Gastrocnemius medialis (tissue), 4 donors: ENCODE data around the gene TOM1. TPM values are rescaled to one million over a fixed set of nuclear protein-coding genes. Genes with fewer than 3 reads are reported as not detected.

Source experiments
- ATAC-seq, 2 donors: fragments of 150-250 bp; one replicate each; pipeline ENCODE4 v1.9.1; 2016
- DNase-seq, 2 donors: peaks; one replicate each; pipeline ENCODE4 v3.0.0-alpha.2; 2019
- H3K27ac ChIP-seq, 4 donors: fragments of 200-600 bp; sonication (generic); 1 replicate in 1 of 4; 2 replicates in 3 of 4; pipeline ENCODE4 v1.5.1; 2016 to 2018; ENCODE audit warnings: mild to moderate bottlenecking in 2 of 4, moderate library complexity in 1 of 4
- H3K27me3 ChIP-seq, 3 donors: fragments of 200-600 bp; sonication (generic) in 2 of 3; 1 replicate in 1 of 3; 2 replicates in 2 of 3; pipeline versions ENCODE4 v1.5.1 to v1.6.0; 2016 to 2019; ENCODE audit warnings: mild to moderate bottlenecking in 1 of 3, moderate library complexity in 1 of 3
- H3K36me3 ChIP-seq, 2 donors: fragments of 200-600 bp; sonication (generic) in 1 of 2; one replicate each; pipeline ENCODE4 v1.5.1; 2017 to 2018
- H3K4me1 ChIP-seq, 2 donors: fragments of 200-600 bp; sonication (generic) in 1 of 2; one replicate each; pipeline ENCODE4 v1.5.1; 2016 to 2017; ENCODE audit warnings: mild to moderate bottlenecking in 2 of 2
- H3K4me3 ChIP-seq, 4 donors: fragments of 200-600 bp; sonication (generic) in 3 of 4; 1 replicate in 1 of 4; 2 replicates in 3 of 4; pipeline ENCODE4 v1.5.1; 2016 to 2019; ENCODE audit warnings: mild to moderate bottlenecking in 2 of 4
- H3K9me3 ChIP-seq, 3 donors: fragments of 200-600 bp; sonication (generic) in 2 of 3; 1 replicate in 1 of 3; 2 replicates in 2 of 3; pipeline ENCODE4 v1.5.1; 2016 to 2019
- CTCF ChIP-seq, 5 experiments: fragments of 450-650 bp in 3 of 5; fragments of 200-600 bp in 2 of 5; sonication (generic) in 2 of 5; IDR thresholded peaks in 4 of 5; conservative IDR thresholded peaks in 1 of 5; 1 replicate in 4 of 5; 2 replicates in 1 of 5; pipeline ENCODE4 v1.5.1; 2016 to 2019; ENCODE audit warnings: antibody characterized with exemption in 5 of 5, mild to moderate bottlenecking in 3 of 5, moderate library complexity in 3 of 5
- POLR2A ChIP-seq, 2 donors: fragments of 450-650 bp; IDR thresholded peaks; one replicate each; pipeline ENCODE4 v1.6.1; 2017; ENCODE audit warnings: antibody characterized with exemption in 2 of 2, mild to moderate bottlenecking in 2 of 2, moderate library complexity in 2 of 2
- in situ Hi-C, 4 donors: fragments of 200-750 bp; cut with MboI; loops; one replicate each; pipeline versions ENCODE4 v1.15.0 to v1.8.0; 2017; ENCODE audit warnings: low sequenced_read_pairs in 4 of 4
- intact Hi-C: fragments of 100-400 bp; cut with DNase I; formaldehyde crosslinking; loops from one replicate; pipeline ENCODE4 v1.15.1; 2023; ENCODE audit warnings: low total_unique reads
- total RNA-seq, 4 donors: library from RNA; depleted of rRNA; stranded (reverse); fragments of >200 nt; gene quantifications; one replicate each; pipeline versions ENCODE4 v1.1.0 to v1.2.3, GENCODE V29; 2016

The TOM1 gene
- total RNA-seq, 4 donors from 2014 or later: 363 to 609 (median 425) TPM

GRCh38 chr22:35269630-35270029, 30.1 kb upstream of the TOM1 start:
- H3K27ac ChIP-seq: no peak overlapping the region
- H3K4me3 ChIP-seq: no peak overlapping the region
- DNase-seq: no peak
- H3K27me3 ChIP-seq: no peaks in the 10 kb centered on the region
- intact Hi-C loops: no loop called here
- peaks cover 10% of the 10 kb centered on the region in 2 donors for H3K4me1 ChIP-seq
- H3K36me3 ChIP-seq: peaks cover 3 to 67% of the 10 kb centered on the region in 2 donors
- H3K9me3 ChIP-seq: no peaks in the 10 kb centered on the region
- in situ Hi-C loops: no loop called here
- no peak for TF ChIP-seq CTCF (IDR thresholded peaks at IDR 0.05 in 4 of 5, conservative IDR thresholded peaks at IDR 0.05 in 1 of 5)
- no peak for ATAC-seq

- intact Hi-C loops: no loop called here
- Histone ChIP-seq H3K4me1 (peaks cover 6 to 10% of the 10 kb centered on the region in 2 donors), H3K36me3 (peaks cover 0 to 23% of the 10 kb centered on the region in 2 donors), H3K4me3 (no peak overlapping the region), H3K27ac (peak overlapping the region; percentile 34 to 73 (median 60)), H3K9me3 (no peaks in the 10 kb centered on the region), H3K27me3 (no peaks in the 10 kb centered on the region)
- TF ChIP-seq POLR2A (IDR thresholded peaks at IDR 0.05): no peak
- TF ChIP-seq CTCF (IDR thresholded peaks at IDR 0.05 in 4 of 5, conservative IDR thresholded peaks at IDR 0.05 in 1 of 5): no peak
- DNase-seq (peak; percentile 50 to 61), ATAC-seq (peak; percentile 95 to 97)
- in situ Hi-C loops: no loop called here
These were observed 25.4 kb upstream of the TOM1 start for GRCh38 chr22:35274154-35274871.

- Histone ChIP-seq H3K4me1 (peaks cover 6 to 10% of the 10 kb centered on the region in 2 donors), H3K27ac (no peak overlapping the region), H3K9me3 (no peaks in the 10 kb centered on the region), H3K27me3 (no peaks in the 10 kb centered on the region), H3K36me3 (peaks cover 0 to 13% of the 10 kb centered on the region in 2 donors), H3K4me3 (no peak overlapping the region)
- intact Hi-C loops: no loop called here
- ATAC-seq (no peak), DNase-seq (no peak)
- TF ChIP-seq CTCF (IDR thresholded peaks at IDR 0.05 in 4 of 5, conservative IDR thresholded peaks at IDR 0.05 in 1 of 5): no peak
- no peak for TF ChIP-seq POLR2A (IDR thresholded peaks at IDR 0.05)
- in situ Hi-C loops: no loop called here
These were observed 24.1 kb upstream of the TOM1 start for GRCh38 chr22:35275580-35275979.

- Histone ChIP-seq H3K9me3 (no peaks in the 10 kb centered on the region), H3K4me3 (no peak overlapping the region), H3K4me1 (peaks cover 6 to 10% of the 10 kb centered on the region in 2 donors), H3K36me3 (peaks cover 0 to 9% of the 10 kb centered on the region in 2 donors), H3K27ac (no peak overlapping the region), H3K27me3 (no peaks in the 10 kb centered on the region)
- ATAC-seq: no peak
- intact Hi-C loops (no loop called here), in situ Hi-C loops (no loop called here)
- no peak for TF ChIP-seq POLR2A (IDR thresholded peaks at IDR 0.05)
- no peak for TF ChIP-seq CTCF (IDR thresholded peaks at IDR 0.05 in 4 of 5, conservative IDR thresholded peaks at IDR 0.05 in 1 of 5)
- DNase-seq: no peak
These were observed 23.7 kb upstream of the TOM1 start for GRCh38 chr22:35276019-35276418.
